ENCODE data around the gene KANSL2. TPM values are rescaled to one million over a fixed set of nuclear protein-coding genes. Genes with fewer than 3 reads are reported as not detected.
"Not testable (repeated sequence)": the region's sequence is repeated elsewhere in the genome, so short reads cannot be mapped to it uniquely, and the experiment has no call there.

The KANSL2 gene, protein sequence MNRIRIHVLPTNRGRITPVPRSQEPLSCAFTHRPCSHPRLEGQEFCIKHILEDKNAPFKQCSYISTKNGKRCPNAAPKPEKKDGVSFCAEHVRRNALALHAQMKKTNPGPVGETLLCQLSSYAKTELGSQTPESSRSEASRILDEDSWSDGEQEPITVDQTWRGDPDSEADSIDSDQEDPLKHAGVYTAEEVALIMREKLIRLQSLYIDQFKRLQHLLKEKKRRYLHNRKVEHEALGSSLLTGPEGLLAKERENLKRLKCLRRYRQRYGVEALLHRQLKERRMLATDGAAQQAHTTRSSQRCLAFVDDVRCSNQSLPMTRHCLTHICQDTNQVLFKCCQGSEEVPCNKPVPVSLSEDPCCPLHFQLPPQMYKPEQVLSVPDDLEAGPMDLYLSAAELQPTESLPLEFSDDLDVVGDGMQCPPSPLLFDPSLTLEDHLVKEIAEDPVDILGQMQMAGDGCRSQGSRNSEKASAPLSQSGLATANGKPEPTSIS
- total RNA-seq, result 10 to 100 TPM; 53.1 to 53.2 TPM

GRCh38 chr12:48681710-48682532 is at the start of gene KANSL2:
Gene KANSL2 (minus strand): TSS chr12:48682238. CDS start chr12:48681632, 606 bp downstream.
- no peaks in the 10 kb centered on the region for H3K4me1 ChIP-seq (replicated peaks)
- H3K27ac ChIP-seq, result peak within 1 kb of the TSS; percentile 89
- no peaks in the 10 kb centered on the region for H3K36me3 ChIP-seq
- DNase-seq (ENCODE audit: low spot score), result peak; percentile 99
- H3K4me3 ChIP-seq, result peak within 1 kb of the TSS; percentile 90 to 93
- peak; percentile 100 for TF ChIP-seq POLR2AphosphoS5 (IDR thresholded peaks at IDR 0.05)
- TF ChIP-seq POLR2A (IDR thresholded peaks at IDR 0.05), result peak; percentile 98
- TF ChIP-seq, protein P1, sequence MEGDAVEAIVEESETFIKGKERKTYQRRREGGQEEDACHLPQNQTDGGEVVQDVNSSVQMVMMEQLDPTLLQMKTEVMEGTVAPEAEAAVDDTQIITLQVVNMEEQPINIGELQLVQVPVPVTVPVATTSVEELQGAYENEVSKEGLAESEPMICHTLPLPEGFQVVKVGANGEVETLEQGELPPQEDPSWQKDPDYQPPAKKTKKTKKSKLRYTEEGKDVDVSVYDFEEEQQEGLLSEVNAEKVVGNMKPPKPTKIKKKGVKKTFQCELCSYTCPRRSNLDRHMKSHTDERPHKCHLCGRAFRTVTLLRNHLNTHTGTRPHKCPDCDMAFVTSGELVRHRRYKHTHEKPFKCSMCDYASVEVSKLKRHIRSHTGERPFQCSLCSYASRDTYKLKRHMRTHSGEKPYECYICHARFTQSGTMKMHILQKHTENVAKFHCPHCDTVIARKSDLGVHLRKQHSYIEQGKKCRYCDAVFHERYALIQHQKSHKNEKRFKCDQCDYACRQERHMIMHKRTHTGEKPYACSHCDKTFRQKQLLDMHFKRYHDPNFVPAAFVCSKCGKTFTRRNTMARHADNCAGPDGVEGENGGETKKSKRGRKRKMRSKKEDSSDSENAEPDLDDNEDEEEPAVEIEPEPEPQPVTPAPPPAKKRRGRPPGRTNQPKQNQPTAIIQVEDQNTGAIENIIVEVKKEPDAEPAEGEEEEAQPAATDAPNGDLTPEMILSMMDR (IDR thresholded peaks at IDR 0.05), result no peak
- WGBS, result under 1% methylated on average over 64 of the region's 64 CpGs
- H3K27me3 ChIP-seq (replicated peaks; ENCODE audit: insufficient read depth), result no peaks in the 10 kb centered on the region
- intact Hi-C loops (cut with DNase I), result loop anchor here (1.0 kb wide), 1 partner anchor 34 kb away; the partner anchor contains the start of gene CCNT1
- no peaks in the 10 kb centered on the region for H3K9me3 ChIP-seq

DNA sequence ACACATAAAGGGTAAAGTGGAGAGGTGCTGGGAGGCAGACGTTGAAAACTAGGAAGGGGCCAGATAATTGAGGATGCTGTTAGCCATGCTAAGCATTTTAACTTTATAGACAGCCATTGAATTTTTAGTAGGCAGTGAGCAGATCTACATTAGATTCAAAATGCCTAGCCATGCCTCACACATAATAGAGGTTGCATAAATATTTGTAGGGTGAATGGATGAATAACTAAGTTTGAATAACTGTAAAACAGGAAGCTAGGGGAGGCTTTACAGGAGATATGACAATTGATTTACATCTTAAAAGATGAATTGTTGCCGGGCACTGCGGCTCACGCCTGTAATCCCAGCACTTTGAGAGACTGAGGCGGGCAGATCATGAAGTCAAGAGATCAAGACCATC is 46.8 kb upstream of the KANSL2 start:
- Histone ChIP-seq H3K36me3 (no peaks in the 10 kb centered on the region), H3K4me3 (no peak overlapping the region), H3K9me3 (no peaks in the 10 kb centered on the region), H3K27ac (no peak overlapping the region), H3K27me3 (replicated peaks; ENCODE audit: insufficient read depth) (no peaks in the 10 kb centered on the region), H3K4me1 (replicated peaks) (no peaks in the 10 kb centered on the region)
- DNase-seq (ENCODE audit: low spot score), result no peak
- intact Hi-C loops (cut with DNase I), result no loop called here
- TF ChIP-seq POLR2AphosphoS5 (IDR thresholded peaks at IDR 0.05), result no peak
- TF ChIP-seq POLR2A (IDR thresholded peaks at IDR 0.05), result no peak
- TF ChIP-seq, protein P1 (IDR thresholded peaks at IDR 0.05), result no peak
- 70% methylated on average over 5 of the region's 5 CpGs for WGBS

DNA sequence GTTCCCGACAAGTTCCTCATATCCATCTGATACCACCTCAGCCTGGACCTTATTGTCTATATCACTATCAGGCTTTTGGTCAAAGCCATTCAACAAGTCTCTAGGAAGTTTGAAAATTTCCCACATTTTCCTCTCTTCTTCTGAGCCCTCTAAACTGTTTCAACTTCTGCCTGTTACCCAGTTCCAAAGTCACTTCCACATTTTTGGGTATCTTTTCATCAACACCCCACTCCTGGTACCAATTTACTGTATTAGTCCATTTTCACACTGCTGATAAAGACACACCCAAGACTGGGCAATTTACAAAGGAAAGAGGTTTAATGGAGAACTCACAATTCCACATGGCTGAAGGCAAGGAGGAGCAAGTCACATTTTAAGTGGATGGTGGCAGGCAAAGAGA is 38.7 kb upstream of the KANSL2 start:
- H3K27ac ChIP-seq; H3K9me3 ChIP-seq; DNase-seq (ENCODE audit: low spot score); H3K27me3 ChIP-seq (replicated peaks; ENCODE audit: insufficient read depth); H3K36me3 ChIP-seq; intact Hi-C loops (cut with DNase I); H3K4me3 ChIP-seq; H3K4me1 ChIP-seq (replicated peaks): not testable (repeated sequence)
- 97% methylated on average over 1 of the region's 1 CpG for WGBS

GRCh38 chr12:48720171-48720570 is 38.1 kb upstream of the KANSL2 start:
- H3K4me3 ChIP-seq; H3K27me3 ChIP-seq (replicated peaks; ENCODE audit: insufficient read depth); H3K9me3 ChIP-seq; intact Hi-C loops (cut with DNase I); H3K27ac ChIP-seq; DNase-seq (ENCODE audit: low spot score); H3K36me3 ChIP-seq; H3K4me1 ChIP-seq (replicated peaks): not testable (repeated sequence)
- 73% methylated on average over 2 of the region's 2 CpGs for WGBS

DNA sequence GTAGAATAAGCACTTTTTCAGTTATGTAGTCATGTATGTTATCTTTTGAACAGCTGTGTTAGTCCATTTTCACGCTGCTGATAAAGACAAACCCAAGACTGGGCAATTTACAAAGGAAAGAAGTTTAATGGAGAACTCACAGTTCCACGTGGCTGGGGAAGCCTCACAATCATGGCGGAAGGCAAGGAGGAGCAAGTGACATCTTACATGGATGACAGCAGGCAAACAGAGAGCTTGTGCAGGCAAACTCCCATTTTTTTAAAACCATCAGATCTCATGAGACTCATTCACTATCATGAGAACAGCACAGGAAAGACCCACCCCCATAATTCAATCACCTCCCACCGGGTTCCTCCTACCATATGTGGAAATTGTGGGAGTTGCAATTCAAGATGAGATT is 37.0 kb upstream of the KANSL2 start:
- H3K4me1 ChIP-seq (replicated peaks), result peaks cover 11% of the 10 kb centered on the region
- H3K36me3 ChIP-seq; H3K4me3 ChIP-seq; H3K27me3 ChIP-seq (replicated peaks; ENCODE audit: insufficient read depth); H3K27ac ChIP-seq; DNase-seq (ENCODE audit: low spot score); H3K9me3 ChIP-seq; intact Hi-C loops (cut with DNase I): not testable (repeated sequence)
- WGBS, result 89% methylated on average over 4 of the region's 4 CpGs

DNA sequence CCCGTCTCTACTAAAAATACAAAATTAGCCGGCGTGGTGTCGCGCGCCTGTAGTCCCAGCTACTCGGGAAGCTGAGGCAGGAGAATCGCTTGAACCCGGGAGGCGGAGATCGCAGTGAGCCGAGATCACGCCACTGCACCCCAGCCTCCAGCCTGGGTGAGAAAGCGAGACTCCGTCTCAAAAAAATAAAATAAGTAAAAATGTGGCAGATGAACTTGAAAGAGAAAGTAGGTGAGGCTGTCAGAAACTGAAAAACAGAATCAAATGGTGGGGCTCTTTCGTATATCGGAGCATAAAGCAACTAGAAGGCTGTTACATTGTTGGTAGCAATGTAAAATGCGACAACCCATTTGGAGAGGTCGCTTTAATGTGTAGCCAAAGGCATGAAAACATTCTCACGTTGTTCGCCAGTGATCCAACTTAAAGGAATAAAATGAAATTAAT is 35.2 kb upstream of the KANSL2 start:
- WGBS, result 11% methylated on average over 21 of the region's 21 CpGs
- Histone ChIP-seq H3K4me1 (replicated peaks) (peaks cover 11% of the 10 kb centered on the region), H3K36me3 (no peaks in the 10 kb centered on the region), H3K27me3 (replicated peaks; ENCODE audit: insufficient read depth) (no peaks in the 10 kb centered on the region), H3K9me3 (no peaks in the 10 kb centered on the region), H3K27ac (peak overlapping the region; percentile 89 to 92), H3K4me3 (peak overlapping the region; percentile 52 to 55)
- intact Hi-C loops (cut with DNase I), result no loop called here
- TF ChIP-seq, protein P1 (IDR thresholded peaks at IDR 0.05), result no peak
- TF ChIP-seq POLR2A (IDR thresholded peaks at IDR 0.05) (no peak), POLR2AphosphoS5 (IDR thresholded peaks at IDR 0.05) (no peak)
- no peak for DNase-seq (ENCODE audit: low spot score)

All from prostate gland (tissue), 2 donors.